Activated CD4-positive, CD25-positive, alpha-beta regulatory T cell treated with anti-CD3 and anti-CD28 coated beads, Interleukin-2, amount 50 U/mL, for 72 hours (primary cell): ENCODE results near the gene CLDN10.
"Not testable (repeated sequence)": the region's sequence is repeated elsewhere in the genome, so short reads cannot be mapped to it uniquely, and the experiment has no call there.

Experiments used
- DNase-seq: peaks from one replicate; pipeline ENCODE4 v3.0.0; 2021

CLDN10 gene, protein sequence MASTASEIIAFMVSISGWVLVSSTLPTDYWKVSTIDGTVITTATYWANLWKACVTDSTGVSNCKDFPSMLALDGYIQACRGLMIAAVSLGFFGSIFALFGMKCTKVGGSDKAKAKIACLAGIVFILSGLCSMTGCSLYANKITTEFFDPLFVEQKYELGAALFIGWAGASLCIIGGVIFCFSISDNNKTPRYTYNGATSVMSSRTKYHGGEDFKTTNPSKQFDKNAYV

GRCh38 chr13:95552539-95553441 lies at the start of gene CLDN10:
CLDN10 (plus strand) TSS chr13:95552720; CDS start chr13:95552754, 34 bp downstream.
- DNase-seq, result no peak

DNA sequence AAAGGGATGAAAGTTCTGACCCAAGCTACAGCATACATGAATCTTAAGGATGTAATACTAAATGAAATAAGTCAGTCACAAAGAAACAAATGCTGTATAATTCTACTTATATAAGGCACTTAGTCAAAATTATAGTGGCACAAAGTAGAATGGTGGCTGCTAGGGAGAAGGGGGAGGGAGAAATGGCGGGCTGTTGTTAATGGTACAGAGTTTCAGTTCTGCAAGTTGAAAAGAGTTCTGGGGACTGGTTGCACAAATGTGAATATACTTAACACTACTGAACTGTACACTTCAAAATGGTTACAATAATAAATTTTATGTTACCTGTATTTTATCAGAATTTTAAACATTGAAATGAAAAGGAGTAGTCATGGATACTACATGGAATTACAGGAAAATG lies 48.9 kb upstream of the CLDN10 start:
- no peak for DNase-seq

GRCh38 chr13:95505265-95505664 lies 47.3 kb upstream of the CLDN10 start:
- no peak for DNase-seq

DNA sequence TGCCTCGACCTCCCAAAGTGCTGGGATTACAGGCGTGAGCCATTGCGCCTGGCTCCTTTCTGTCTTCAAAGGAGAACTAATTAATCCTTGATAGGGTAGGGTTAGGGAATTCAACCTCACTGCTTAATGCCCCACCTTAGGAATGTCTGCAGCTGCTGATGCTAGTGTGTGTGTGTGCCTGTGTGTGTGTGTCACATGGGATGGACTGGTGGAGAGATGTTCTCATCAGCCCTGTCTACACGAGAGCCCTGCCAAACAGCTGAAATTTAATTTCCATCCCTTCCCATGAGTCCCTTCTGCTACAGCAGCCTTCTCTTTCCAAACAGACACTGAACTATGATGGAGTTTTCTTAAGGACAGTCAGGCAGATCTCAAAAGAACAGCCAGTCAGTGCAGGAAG lies 46.5 kb upstream of the CLDN10 start:
- no peak for DNase-seq

DNA sequence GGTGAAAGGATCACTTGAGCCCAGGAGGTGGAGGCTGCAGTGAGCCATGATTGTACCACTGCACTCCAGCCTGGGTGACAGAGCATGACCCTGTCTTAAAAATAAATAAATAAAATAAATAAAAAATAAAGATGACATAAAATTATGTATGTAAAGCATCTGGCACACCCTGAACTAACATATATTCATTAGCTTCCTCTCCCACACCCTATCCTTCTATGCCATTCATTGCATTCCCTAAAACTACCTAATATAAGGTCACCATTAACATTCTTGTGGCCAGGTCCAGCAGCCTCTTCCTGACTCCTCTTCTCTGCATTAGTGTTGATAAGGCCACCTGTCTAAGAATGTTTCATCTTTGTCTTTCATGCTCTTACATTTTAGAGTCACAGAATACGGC lies 44.5 kb upstream of the CLDN10 start:
- no peak for DNase-seq

DNA sequence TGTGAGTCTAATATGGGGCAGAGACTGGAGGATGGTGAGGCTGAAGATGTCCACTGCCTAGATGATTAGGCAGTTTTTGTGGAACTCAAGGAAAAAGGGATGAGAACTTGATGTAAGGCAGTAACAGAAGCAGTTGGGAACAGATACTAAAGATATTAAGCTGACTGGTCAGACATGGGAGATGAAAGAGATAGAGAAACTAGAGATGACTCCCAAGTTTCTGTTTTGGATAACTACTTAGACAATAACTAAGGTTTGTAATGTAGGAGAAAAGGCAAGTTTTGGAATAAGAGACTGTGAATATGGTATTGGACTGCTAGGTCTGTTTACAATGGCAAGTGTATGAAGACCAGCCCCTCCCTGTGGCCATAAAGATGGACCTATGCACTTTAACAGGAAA lies 43.5 kb upstream of the CLDN10 start:
- no peak for DNase-seq

GRCh38 chr13:95509521-95510310 lies 42.8 kb upstream of the CLDN10 start:
- no peak for DNase-seq

DNA sequence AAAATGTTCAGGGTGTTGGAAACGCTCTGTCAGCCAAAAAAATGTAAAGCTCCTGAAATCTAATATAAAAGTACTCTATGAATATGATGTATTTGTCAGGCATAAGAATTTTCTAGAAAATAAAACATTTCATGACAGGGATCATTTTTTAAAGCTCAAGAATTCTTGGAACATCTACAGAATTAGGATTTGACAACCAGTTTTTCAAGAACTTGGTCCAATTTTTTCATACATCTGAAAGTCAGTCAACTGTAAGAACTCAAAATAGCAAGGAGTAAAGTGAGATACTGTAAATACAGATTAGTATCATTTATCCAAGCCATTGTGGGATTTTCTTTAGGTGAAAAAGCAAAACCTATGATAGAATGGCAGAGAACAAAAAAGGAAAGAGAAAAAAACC lies 41.6 kb upstream of the CLDN10 start:
- no peak for DNase-seq

DNA sequence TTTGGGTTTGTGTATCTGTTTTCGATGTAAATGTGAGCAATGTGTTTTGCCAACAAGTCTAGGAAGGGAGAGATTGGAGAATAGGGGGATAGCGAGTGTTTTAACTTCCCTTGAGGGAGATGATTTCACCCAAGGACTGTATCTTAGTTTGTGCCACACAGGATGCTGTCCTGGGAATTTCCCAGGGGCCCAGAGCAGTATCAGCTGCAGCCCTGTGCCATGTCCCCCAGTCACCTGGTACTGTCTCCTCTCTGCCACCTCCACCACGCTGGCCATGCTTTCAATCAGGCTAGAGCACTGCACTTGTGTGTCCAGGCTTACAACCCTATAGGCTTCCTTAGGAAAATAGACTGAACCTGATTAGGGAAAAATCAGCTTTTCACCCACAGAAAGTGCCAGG lies 40.1 kb upstream of the CLDN10 start:
- no peak for DNase-seq

GRCh38 chr13:95512957-95513356 lies 39.6 kb upstream of the CLDN10 start:
- no peak for DNase-seq

- DNase-seq, result not testable (repeated sequence)
Observed at GRCh38 chr13:95515606-95516005, 36.9 kb upstream of the CLDN10 start.

DNA sequence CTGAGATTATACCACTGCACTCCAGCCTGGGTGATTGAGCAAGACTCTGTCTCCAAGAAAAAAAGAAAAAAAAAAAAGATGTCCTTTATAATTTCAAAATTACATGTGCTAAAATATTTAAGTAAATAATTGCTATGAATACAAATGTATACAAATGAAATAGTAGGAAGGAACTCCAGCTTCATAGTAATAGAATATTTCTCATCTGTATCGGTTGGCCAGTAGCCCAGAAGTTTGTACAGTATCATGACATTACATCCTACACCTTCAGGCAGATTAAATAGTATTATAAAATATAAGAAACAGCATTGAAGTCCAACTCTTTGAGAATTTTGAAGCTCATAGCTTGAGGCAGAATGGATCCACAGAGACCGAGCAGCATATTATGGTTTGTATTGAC lies 36.5 kb upstream of the CLDN10 start:
- no peak for DNase-seq

GRCh38 chr13:95516492-95516891 lies 36.0 kb upstream of the CLDN10 start:
- DNase-seq, result no peak

DNA sequence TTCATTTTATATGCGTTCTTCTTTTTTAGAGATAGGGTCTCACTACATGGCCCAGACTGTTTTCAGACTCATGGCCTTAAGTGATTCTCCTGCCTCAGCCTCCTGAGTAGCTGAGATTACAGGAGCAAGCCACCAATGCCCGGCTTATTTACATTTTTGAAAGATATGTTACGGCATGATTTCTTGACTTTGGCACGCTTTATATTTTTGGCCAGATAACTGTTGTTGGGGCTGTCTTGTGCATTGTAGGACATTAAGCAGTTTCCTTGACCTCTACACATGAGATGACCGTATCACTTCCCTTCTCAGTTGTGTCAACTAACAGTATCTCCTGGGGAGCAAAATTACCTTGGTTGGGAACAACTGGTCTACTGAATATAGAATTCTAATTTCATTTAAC lies 28.9 kb upstream of the CLDN10 start:
- DNase-seq, result no peak

- no peak for DNase-seq
Observed at GRCh38 chr13:95524264-95524901, 28.1 kb upstream of the CLDN10 start.

DNA sequence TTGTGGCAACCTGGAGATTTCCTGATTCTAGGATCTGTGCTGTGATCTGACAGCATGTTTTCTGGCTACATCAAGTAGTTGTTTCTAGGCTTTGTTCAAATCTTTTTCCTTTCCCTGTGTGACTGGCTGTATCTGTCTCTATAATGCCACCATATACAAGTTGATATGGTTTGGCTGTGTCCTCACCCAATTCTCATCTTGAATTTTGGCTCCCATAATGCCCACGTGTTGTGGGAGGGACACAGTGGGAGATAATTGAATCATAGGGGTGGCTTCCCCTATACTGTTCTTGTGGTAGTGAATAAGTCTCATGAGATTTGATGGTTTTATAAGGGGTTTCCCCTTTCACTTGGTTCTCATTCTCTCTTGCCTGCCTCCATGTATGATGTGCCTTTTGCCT lies 24.6 kb upstream of the CLDN10 start:
- DNase-seq, result no peak

DNA sequence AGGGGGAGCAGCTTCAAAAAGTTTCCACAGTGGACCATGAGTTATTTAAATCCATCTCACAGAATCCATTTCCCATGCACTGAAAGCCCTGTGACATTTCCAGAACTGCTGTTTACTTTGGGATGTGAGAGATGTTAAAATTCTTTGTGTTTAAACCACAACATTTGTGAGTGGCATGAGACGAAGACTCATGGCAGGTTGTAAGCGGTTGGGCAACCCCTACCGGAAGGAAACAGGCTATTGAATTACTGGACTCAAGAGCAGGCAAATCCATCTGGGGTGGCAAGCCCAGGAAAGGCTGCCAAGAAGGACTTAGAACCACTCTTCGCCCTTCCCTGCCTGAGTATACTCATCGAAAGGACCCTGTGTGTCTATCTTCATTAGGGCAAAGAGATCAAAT lies 22.3 kb upstream of the CLDN10 start:
- no peak for DNase-seq

GRCh38 chr13:95533545-95534160 lies 18.9 kb upstream of the CLDN10 start:
- no peak for DNase-seq

GRCh38 chr13:95535243-95535642 lies 17.3 kb upstream of the CLDN10 start:
- DNase-seq, result no peak

- DNase-seq, result no peak
Observed at GRCh38 chr13:95536632-95537241, 15.8 kb upstream of the CLDN10 start.

DNA sequence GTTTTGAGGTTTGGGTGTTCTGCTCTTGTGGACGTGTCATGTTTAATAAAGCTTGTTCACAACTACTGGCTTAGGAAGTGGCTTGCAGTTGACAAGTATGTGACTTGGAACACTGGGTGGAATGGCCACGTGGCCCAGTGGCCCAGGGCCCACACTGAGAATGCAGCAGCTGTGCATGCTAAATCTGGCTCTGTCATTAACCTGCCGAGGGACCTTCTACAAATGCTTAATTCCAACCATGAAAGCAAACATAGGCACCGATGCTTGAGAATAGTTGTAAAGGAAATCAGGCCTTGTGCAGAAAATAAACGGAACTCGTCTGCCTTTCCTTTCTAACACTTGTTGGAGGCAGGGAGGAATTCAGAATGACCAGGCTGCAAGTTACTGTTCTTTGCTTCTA lies 11.6 kb upstream of the CLDN10 start:
- DNase-seq, result no peak

- no peak for DNase-seq
Observed at GRCh38 chr13:95541308-95541707, 11.2 kb upstream of the CLDN10 start.
